GM18519 (cell line): ENCODE measurements around the gene CYBA.
"Not testable (repeated sequence)": the region's sequence is repeated elsewhere in the genome, so short reads cannot be mapped to it uniquely, and the experiment has no call there.

Experiments
- ATAC-seq: cut with Tn5 transposase; IDR thresholded peaks from one replicate; pipeline ENCODE4 v1.9.1; 2021; ENCODE audit warnings: mild to moderate bottlenecking, moderate library complexity; ENCODE audit not compliant: unreplicated experiment, low FRiP score

Gene CYBA

GRCh38 chr16:88686439-88687253 is 35.8 kb upstream of the CYBA start, which contains the start of gene SNAI3:
Gene SNAI3, minus strand, starts transcription at chr16:88686507. Its CDS starts 101 bp downstream, at chr16:88686406.
- ATAC-seq, result no peak

DNA sequence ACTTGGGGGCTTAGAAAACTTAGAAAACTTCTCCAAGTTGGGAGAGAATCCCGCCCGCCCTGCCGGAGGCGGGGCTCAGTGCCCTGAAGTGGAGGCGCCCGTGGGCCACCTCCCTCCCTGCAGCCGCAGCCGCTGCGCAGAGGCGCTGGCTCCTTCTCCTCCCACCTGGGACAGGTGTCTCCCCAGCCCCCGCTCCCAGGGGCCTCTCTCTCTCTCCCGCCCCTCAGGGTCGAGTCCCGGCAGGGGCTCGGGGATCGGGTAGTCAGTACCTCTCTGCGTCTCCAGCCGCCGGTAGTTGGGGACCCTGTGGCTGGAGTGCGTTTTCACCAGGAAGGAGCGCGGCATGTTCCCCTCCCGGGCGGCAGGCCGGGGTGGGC is 35.2 kb upstream of the CYBA start:
- ATAC-seq, result no peak

DNA sequence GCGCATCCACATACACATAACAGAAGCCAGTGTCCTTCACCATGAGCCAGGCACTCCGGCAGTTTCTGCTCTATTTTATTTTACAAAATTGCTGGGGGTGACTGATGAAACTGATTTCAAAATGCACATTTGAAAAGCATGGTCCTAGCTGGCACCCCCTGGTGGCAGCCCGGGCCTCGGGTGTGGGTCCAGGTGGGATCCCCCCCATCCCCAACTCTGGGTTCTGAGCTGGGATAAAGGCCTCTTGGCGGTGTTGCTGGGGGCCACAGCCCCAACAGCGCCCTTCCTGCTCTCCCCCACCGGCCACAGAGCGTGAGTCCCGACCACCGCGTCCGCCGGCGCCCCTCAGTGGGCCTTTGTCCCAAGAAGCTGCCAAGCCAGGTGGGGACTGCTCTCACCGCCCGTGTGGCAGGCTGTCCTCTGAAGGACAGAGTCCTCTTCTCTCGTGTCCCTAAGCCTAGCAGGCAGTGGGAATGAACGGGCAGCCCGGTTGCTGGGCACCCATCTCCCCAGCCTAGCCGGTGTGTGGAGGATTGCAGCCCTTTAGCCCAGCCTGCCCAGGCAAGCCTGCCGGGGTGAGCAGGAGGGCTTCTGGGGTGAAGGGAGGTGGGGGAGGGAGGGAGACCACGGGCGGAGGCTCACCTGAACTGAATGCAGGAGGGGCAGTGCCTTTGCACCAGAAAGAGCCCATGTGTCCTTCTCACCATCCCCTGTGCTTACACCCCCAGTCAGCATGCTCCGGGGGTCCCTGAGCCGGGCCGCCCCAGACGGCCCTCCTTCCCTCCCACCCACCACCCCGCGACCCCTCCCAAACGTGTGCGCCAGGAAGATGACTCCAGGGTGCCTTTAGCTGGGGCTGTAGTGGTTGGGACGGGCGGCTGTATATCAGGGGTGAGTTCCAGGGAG is 34.6 kb upstream of the CYBA start:
- ATAC-seq, result no peak

GRCh38 chr16:88684569-88685155 is 33.8 kb upstream of the CYBA start:
- ATAC-seq, result no peak

DNA sequence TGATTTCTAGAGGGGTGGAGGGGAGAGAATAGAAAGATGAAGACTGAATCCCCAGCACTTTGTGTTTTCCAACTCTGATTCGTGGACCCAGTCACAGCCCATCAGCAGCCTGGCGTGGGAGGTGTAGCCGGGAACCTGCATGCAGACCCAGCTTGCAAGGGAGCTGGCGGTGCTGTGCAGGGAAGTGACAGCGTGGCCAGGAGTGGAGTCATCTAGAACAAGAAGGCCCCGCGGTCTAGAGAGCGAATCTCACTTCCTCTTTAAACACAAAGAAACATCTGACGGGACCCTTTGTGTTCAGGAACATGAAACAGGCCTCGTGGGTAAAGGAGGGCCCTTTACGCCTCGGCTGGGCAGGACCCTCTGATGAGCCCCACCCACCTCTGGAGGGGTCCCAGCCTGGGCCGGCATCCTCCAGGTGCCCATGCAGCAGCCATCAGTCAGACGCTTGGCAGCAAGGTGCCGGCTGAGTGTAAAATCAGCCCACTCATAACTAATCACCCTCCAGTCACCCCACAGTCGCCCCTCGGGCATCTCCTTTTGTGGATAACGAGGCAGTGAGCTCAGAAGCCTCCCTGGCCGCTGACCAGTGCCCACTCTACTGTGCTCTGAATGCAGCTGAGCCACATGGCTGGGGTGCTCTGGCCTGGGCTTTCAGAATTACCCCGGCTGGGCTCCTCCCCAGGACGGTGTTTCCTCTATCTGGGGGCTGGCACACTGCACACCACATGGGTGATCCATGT is 31.0 kb upstream of the CYBA start:
- no peak for ATAC-seq

GRCh38 chr16:88681084-88681680 is 30.3 kb upstream of the CYBA start:
- ATAC-seq, result no peak

GRCh38 chr16:88680554-88681083 is 29.8 kb upstream of the CYBA start:
- ATAC-seq, result no peak

- no peak for ATAC-seq
Measured at GRCh38 chr16:88678224-88678979, 27.5 kb upstream of the CYBA start.

DNA sequence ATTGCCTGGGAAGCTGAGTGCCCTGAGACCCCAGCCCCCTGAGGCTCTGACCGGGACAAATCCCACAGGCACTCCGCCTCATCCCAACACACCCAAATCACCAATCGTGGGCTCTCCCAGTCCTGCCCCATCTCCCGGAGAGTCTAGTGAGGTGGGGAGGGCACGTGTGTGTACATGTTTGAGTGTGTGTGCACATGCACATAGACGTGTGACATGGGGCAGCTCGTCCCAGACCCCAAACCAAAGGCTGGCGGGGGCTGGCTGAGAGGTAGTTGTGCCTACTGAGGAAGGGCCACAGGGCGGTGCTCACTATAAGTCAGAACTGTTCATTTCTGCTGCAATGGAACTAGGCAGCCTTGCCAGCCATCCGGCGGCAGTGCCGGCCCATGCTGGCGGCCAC is 26.9 kb upstream of the CYBA start:
- no peak for ATAC-seq

- ATAC-seq, result no peak
Measured at GRCh38 chr16:88676502-88677242, 25.8 kb upstream of the CYBA start.

DNA sequence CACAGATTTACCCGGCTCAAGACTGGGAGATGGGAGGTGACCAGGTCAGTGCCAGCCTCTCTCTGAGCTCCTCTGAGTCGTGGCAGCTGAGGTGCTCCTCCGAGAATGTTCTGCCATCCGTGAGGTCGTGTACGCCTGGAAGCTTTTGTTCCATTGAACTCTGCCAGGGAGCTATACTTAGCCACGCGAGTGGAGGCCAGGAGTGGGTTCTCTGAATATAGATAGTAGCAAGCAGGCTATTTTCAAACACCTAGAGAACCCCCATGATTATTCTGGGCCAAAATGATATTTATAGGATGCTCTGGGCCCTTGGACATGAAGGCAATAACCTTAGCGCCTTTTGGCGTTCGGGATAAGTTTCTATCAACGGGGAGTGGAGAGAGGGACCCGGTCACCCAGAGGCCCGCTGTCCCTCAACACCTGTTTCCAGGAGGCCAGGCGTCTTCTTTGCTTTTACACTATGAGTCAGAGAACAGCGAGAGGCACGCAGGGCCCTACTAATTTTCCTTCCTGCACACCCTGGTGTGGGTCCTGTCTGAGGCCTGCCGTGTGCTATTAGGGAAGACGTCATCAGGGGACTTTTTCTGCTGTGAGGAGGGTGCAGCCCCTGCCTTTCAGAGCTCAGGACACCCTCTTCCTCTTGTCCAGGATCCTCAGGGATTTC is 23.0 kb upstream of the CYBA start:
- ATAC-seq, result no peak

- no peak for ATAC-seq
Measured at GRCh38 chr16:88672776-88673175, 21.9 kb upstream of the CYBA start.

GRCh38 chr16:88671806-88672205 is 21.0 kb upstream of the CYBA start:
- ATAC-seq, result no peak

DNA sequence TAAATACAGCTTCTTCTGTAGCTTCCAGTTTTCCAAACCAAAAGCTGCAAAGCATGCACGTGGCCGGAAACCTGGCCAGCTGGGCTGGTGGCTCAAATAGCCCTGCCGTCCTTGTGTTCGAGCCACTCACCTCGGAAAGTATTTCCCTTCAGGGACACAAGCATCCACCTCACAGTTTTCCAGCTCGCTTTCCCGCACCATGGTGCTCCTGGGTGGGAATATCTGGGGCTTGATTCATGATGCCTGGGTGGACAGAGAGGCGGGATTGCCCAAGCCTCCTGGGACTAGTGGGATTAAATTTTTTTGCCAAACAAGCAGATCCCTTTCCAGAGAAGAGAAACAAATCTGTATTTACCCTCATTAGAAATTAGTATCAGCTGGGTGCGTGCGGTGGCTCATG is 19.1 kb upstream of the CYBA start:
- no peak for ATAC-seq

GRCh38 chr16:88669493-88669892 is 18.6 kb upstream of the CYBA start:
- ATAC-seq, result not testable (repeated sequence)

GRCh38 chr16:88667461-88667860 is 16.6 kb upstream of the CYBA start:
- ATAC-seq, result no peak

- no peak for ATAC-seq
Measured at GRCh38 chr16:88665570-88665969, 14.7 kb upstream of the CYBA start.

DNA sequence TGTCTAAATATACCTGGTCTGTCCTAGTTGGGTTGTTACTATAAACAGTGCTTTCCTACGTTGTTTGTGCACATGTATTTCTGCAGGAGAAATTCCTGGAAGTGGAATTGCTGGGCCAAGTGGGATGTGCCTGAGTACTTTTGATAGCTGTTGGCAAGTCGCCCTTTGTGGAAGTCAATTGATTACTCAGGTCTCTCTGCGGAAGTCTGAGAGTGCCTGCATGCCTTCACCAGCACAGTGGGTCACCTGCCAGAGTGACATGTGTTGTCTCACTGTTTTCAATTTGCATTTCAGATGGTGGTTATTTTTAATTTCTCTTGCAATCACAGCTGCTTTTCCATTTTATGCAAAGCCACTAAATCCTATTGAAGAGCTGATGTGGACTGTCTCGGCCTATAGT is 14.3 kb upstream of the CYBA start:
- ATAC-seq, result no peak
